Panc1 (cell line): ENCODE results near the gene TMEM40. TPM values are rescaled to one million over a fixed set of nuclear protein-coding genes. Genes with fewer than 3 reads are reported as not detected.
"Not testable (repeated sequence)": the region's sequence is repeated elsewhere in the genome, so short reads cannot be mapped to it uniquely, and the experiment has no call there.

Experiments used
- ATAC-seq: fragments of 200-7000 bp; cut with Tn5 transposase; 2 replicates; pipeline ENCODE4 v1.9.1; 2020; ENCODE audit warnings: mild to moderate bottlenecking, moderate library complexity
- BruUV-seq: library from RNA; stranded (reverse); fragments of 400-500 nt; replicated peaks from 2 replicates; lab custom pipeline; 2021; lab: Mats Ljungman, UMichigan
- CTCF ChIA-PET: fragments of 300-600 bp; sonication (Branson Sonifier 250); formaldehyde crosslinking; loops from one replicate; lab custom pipeline; 2022; ENCODE audit warnings: antibody characterized with exemption; lab: Charles Lee
- POLR2A ChIA-PET: fragments of 300-600 bp; sonication (Branson Sonifier 250); formaldehyde crosslinking; loops from one replicate; lab custom pipeline; 2022; ENCODE audit warnings: antibody characterized with exemption; lab: Charles Lee
- DNase-seq: peaks from one replicate; pipeline ENCODE4 v3.0.0-alpha.2; 2010; ENCODE audit warnings: low read depth, low spot score
- H3K27ac ChIP-seq: 2 replicates; pipeline ENCODE4 v1.5.1; 2011; ENCODE audit warnings: mild to moderate bottlenecking, low read length, inconsistent platforms
- H3K27me3 ChIP-seq: fragments of 200-500 bp; sonication (Bioruptor generic); 2 replicates; pipeline ENCODE4 v1.6.0; 2014; ENCODE audit warnings: low read length, inconsistent platforms; ENCODE audit not compliant: control insufficient read depth, insufficient read depth
- H3K36me3 ChIP-seq: fragments of 200-500 bp; sonication (Bioruptor generic); 2 replicates; pipeline ENCODE4 v1.5.1; 2014; ENCODE audit warnings: inconsistent platforms, mild to moderate bottlenecking, low read length, moderate library complexity; ENCODE audit not compliant: control insufficient read depth, insufficient read depth
- H3K4me1 ChIP-seq: 2 replicates; pipeline ENCODE4 v1.5.1; 2011; ENCODE audit warnings: inconsistent platforms, mild to moderate bottlenecking, low read length, moderate library complexity; ENCODE audit not compliant: control insufficient read depth, insufficient read depth
- H3K4me3 ChIP-seq, 2 experiments: 2 replicates each; pipeline ENCODE4 v1.5.1; 2011 to 2012; ENCODE audit warnings: low read depth in 2 of 2, low read length in 2 of 2, mild to moderate bottlenecking in 2 of 2, inconsistent platforms in 1 of 2, moderate library complexity in 1 of 2
- H3K9me3 ChIP-seq: fragments of 200-500 bp; sonication (Bioruptor generic); 2 replicates; pipeline ENCODE4 v1.5.1; 2014; ENCODE audit warnings: low read depth, mild to moderate bottlenecking, inconsistent platforms, low read length, moderate library complexity; ENCODE audit not compliant: control insufficient read depth, insufficient read depth
- CTCF ChIP-seq: fragments of 450-650 bp; IDR thresholded peaks from 2 replicates; pipeline ENCODE4 v1.5.1; 2017; ENCODE audit warnings: mild to moderate bottlenecking
- POLR2AphosphoS5 ChIP-seq: IDR thresholded peaks from 2 replicates; pipeline ENCODE4 v1.6.1; 2012; ENCODE audit warnings: mild to moderate bottlenecking, low read depth, low read length, moderate library complexity
- SIN3A ChIP-seq: IDR thresholded peaks from 2 replicates; pipeline ENCODE4 v1.6.1; 2012; ENCODE audit warnings: low read depth, mild to moderate bottlenecking, low read length, moderate library complexity, borderline replicate concordance; ENCODE audit not compliant: insufficient read depth
- TCF7L2 ChIP-seq: IDR thresholded peaks from 2 replicates; pipeline ENCODE4 v1.6.1; 2011; ENCODE audit warnings: mild to moderate bottlenecking, low read depth, low read length, inconsistent platforms
- in situ Hi-C: cut with HindIII; loops from 2 replicates; pipeline ENCODE4 v1.10.0; 2016; ENCODE audit warnings: low sequenced_read_pairs, low pct_unique_long_range_greater_than_20kb
- intact Hi-C: fragments of 100-400 bp; cut with micrococcal nuclease; formaldehyde crosslinking; loops from one replicate; pipeline ENCODE4 v1.10.0; 2022; ENCODE audit not compliant: unreplicated experiment
- total RNA-seq: library from RNA; stranded (reverse); gene quantifications from one replicate; pipeline ENCODE4 v1.2.1, GENCODE V29; 2021; ENCODE audit not compliant: unreplicated experiment
- TF ChIP-seq, protein P1 (sequence below), 2 experiments: IDR thresholded peaks; 2 replicates each; pipeline ENCODE4 v1.6.1; 2011 to 2012; ENCODE audit warnings: low read depth in 2 of 2, control low read depth in 1 of 2, low read length in 1 of 2, mild to moderate bottlenecking in 1 of 2, moderate library complexity in 1 of 2; ENCODE audit not compliant: insufficient read depth in 1 of 2

Gene TMEM40
- total RNA-seq, 1 experiment from 2014 or later: 1.3 TPM

DNA sequence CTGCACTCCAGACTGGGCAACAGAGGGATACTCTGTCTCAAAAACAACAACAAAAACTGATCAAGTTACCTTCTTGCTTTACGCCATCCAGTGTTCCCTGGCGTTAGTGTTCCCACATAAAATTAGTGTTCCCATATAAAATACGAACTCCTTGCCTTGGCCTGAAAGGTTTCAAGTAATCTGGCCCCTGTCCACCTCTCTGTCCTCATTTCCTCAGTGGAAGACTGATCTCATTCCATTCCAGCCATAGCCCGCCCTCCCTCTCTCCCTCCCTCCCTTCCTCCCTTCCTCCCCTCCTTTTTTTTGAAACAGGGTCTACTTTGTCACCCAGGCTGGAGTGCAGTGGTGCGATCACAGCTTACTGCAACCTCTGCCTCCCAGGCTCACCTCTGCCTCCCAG, 34.6 kb upstream of the TMEM40 start:
- H3K9me3 ChIP-seq: no peaks in the 10 kb centered on the region
- ChIA-PET POLR2A (no interaction called here), CTCF (no interaction called here)
- H3K36me3 ChIP-seq: no peaks in the 10 kb centered on the region
- ATAC-seq: no peak
- intact Hi-C loops (no loop called here), in situ Hi-C loops (no loop called here)
- no peak overlapping the region for H3K27ac ChIP-seq
- H3K4me1 ChIP-seq: no peaks in the 10 kb centered on the region
- TF ChIP-seq CTCF (no peak), SIN3A (no peak), POLR2AphosphoS5 (no peak), TCF7L2 (no peak)
- TF ChIP-seq, protein P1, sequence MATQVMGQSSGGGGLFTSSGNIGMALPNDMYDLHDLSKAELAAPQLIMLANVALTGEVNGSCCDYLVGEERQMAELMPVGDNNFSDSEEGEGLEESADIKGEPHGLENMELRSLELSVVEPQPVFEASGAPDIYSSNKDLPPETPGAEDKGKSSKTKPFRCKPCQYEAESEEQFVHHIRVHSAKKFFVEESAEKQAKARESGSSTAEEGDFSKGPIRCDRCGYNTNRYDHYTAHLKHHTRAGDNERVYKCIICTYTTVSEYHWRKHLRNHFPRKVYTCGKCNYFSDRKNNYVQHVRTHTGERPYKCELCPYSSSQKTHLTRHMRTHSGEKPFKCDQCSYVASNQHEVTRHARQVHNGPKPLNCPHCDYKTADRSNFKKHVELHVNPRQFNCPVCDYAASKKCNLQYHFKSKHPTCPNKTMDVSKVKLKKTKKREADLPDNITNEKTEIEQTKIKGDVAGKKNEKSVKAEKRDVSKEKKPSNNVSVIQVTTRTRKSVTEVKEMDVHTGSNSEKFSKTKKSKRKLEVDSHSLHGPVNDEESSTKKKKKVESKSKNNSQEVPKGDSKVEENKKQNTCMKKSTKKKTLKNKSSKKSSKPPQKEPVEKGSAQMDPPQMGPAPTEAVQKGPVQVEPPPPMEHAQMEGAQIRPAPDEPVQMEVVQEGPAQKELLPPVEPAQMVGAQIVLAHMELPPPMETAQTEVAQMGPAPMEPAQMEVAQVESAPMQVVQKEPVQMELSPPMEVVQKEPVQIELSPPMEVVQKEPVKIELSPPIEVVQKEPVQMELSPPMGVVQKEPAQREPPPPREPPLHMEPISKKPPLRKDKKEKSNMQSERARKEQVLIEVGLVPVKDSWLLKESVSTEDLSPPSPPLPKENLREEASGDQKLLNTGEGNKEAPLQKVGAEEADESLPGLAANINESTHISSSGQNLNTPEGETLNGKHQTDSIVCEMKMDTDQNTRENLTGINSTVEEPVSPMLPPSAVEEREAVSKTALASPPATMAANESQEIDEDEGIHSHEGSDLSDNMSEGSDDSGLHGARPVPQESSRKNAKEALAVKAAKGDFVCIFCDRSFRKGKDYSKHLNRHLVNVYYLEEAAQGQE (IDR thresholded peaks at IDR 0.05; ENCODE audit: insufficient read depth in 1 of 2, low read depth in 2 of 2, low read length in 1 of 2): no peak
- no peak for DNase-seq
- BruUV-seq: no TSS peak
- no peaks in the 10 kb centered on the region for H3K27me3 ChIP-seq
- H3K4me3 ChIP-seq: no peak overlapping the region

- H3K27me3 ChIP-seq: no peaks in the 10 kb centered on the region
- in situ Hi-C loops: no loop called here
- H3K27ac ChIP-seq: no peak overlapping the region
- BruUV-seq: no TSS peak
- no peak for DNase-seq
- H3K36me3 ChIP-seq: no peaks in the 10 kb centered on the region
- CTCF ChIA-PET: interaction anchor here (0.6 kb wide), 1 partner anchor 19 kb away, joined by 6 read pairs; no protein-coding TSS in a partner anchor
- H3K4me1 ChIP-seq: no peaks in the 10 kb centered on the region
- TF ChIP-seq, protein P1 (IDR thresholded peaks at IDR 0.05; ENCODE audit: insufficient read depth in 1 of 2, low read depth in 2 of 2, low read length in 1 of 2): no peak
- no peak for TF ChIP-seq POLR2AphosphoS5
- no peak for TF ChIP-seq TCF7L2
- no peak for TF ChIP-seq SIN3A
- no peak for TF ChIP-seq CTCF
- no peaks in the 10 kb centered on the region for H3K9me3 ChIP-seq
- intact Hi-C loops: no loop called here
- no peak overlapping the region for H3K4me3 ChIP-seq
- ATAC-seq: no peak
- POLR2A ChIA-PET: no interaction called here
Measured at GRCh38 chr3:12791430-12791829, 32.4 kb upstream of the TMEM40 start.

DNA sequence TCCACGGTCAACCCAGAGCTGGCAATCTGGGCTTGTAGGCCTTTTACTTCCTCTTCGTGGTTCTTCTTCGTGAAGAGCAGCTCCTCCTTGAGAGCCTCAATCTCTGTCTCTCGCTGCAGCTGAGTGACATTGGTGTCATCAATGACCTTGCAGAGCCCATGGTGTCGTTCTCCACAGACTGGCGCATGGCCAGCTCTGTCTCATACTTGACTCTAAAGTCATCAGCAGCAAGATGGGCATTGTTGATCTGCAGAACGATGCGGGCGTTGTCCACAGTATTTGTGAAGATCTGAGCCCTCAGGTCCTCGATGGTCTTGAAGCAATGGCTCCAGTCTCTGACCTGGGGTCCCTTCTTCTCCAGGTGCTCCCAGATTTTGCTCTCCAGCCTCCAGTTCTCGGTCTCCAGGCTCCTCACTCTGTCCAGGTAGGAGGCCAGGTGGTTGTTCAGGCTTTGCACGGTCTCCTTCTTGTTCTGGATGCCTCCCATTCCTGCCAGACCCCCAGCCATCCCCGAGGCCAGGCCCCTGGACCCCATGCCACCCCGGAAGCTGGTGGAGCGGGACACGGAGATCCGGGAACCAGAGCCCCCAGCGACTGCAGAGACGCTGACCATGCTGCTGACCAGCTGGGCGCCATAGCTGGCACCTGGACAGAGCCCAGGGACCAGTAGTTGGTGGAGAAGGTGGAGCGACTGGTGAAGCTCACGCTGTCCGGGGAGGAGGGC, 29.1 kb upstream of the TMEM40 start:
- not testable (repeated sequence) for H3K27ac ChIP-seq

More for the DNA sequence above, 29.1 kb upstream of the TMEM40 start:
- CTCF ChIA-PET: interaction anchor here (0.6 kb wide), 1 partner anchor 180 kb away, joined by 4 read pairs; no protein-coding TSS in a partner anchor
- DNase-seq, H3K36me3 ChIP-seq, H3K27me3 ChIP-seq, BruUV-seq, H3K4me1 ChIP-seq, intact Hi-C loops, in situ Hi-C loops, ATAC-seq, H3K9me3 ChIP-seq, H3K4me3 ChIP-seq, POLR2A ChIA-PET: not testable (repeated sequence)
